HG03432 (cell line): ENCODE results near the gene CYP4F12.

ENCODE experiments used
- ATAC-seq: cut with Tn5 transposase; IDR thresholded peaks from one replicate; pipeline ENCODE4 v1.9.1; 2021; ENCODE audit warnings: mild to moderate bottlenecking, moderate library complexity; ENCODE audit not compliant: unreplicated experiment

Gene CYP4F12

GRCh38 chr19:15672580-15673175, at the start of gene CYP4F12:
Gene CYP4F12 (plus strand): TSS chr19:15673087. CDS start chr19:15673530, 443 bp downstream.
- no peak for ATAC-seq

GRCh38 chr19:15623711-15624318, 49.1 kb upstream of the CYP4F12 start:
- no peak for ATAC-seq

- ATAC-seq, result no peak
Observed at GRCh38 chr19:15628236-15629002, 44.5 kb upstream of the CYP4F12 start.

GRCh38 chr19:15629003-15629880, 43.6 kb upstream of the CYP4F12 start:
- ATAC-seq, result no peak

- no peak for ATAC-seq
Observed at GRCh38 chr19:15631817-15632216, 41.1 kb upstream of the CYP4F12 start.

- ATAC-seq, result no peak
Observed at GRCh38 chr19:15633082-15633835, 39.6 kb upstream of the CYP4F12 start.

- ATAC-seq, result no peak
Observed at GRCh38 chr19:15634105-15634504, 38.8 kb upstream of the CYP4F12 start.

- no peak for ATAC-seq
Observed at GRCh38 chr19:15635016-15635805, 37.7 kb upstream of the CYP4F12 start.

- no peak for ATAC-seq
Observed at GRCh38 chr19:15636026-15636425, 36.9 kb upstream of the CYP4F12 start.

GRCh38 chr19:15639596-15639995, 33.3 kb upstream of the CYP4F12 start:
- no peak for ATAC-seq

GRCh38 chr19:15640294-15640903, 32.5 kb upstream of the CYP4F12 start, which contains the start of gene CYP4F3:
Gene CYP4F3 (plus strand): TSS chr19:15640897. CDS start chr19:15641416, 519 bp downstream.
- no peak for ATAC-seq

GRCh38 chr19:15640904-15641597, 31.8 kb upstream of the CYP4F12 start:
- ATAC-seq, result no peak

GRCh38 chr19:15641901-15642491, 30.9 kb upstream of the CYP4F12 start:
- no peak for ATAC-seq

- no peak for ATAC-seq
Observed at GRCh38 chr19:15642807-15643206, 30.1 kb upstream of the CYP4F12 start.

- no peak for ATAC-seq
Observed at GRCh38 chr19:15643387-15643786, 29.5 kb upstream of the CYP4F12 start.

GRCh38 chr19:15644066-15644741, 28.7 kb upstream of the CYP4F12 start:
- ATAC-seq, result no peak

- no peak for ATAC-seq
Observed at GRCh38 chr19:15644816-15645215, 28.1 kb upstream of the CYP4F12 start.

- ATAC-seq, result no peak
Observed at GRCh38 chr19:15649526-15649925, 23.4 kb upstream of the CYP4F12 start.
